NK-92 treated with Interleukin-12 subunit alpha and Interleukin-12 subunit beta, amount 100 ng/mL, for 24 hours (cell line): ENCODE measurements around the gene FITM2.
"Not testable (repeated sequence)": the region's sequence is repeated elsewhere in the genome, so short reads cannot be mapped to it uniquely, and the experiment has no call there.

Experiments
- DNase-seq: peaks from one replicate; lab custom pipeline; 2025; lab: John Stamatoyannopoulos, UW

Gene FITM2

GRCh38 chr20:44331201-44331600 lies 20.2 kb upstream of the FITM2 start:
- DNase-seq: no peak

- DNase-seq: no peak
Measured at GRCh38 chr20:44328428-44328827, 17.4 kb upstream of the FITM2 start.

GRCh38 chr20:44327748-44328147 lies 16.7 kb upstream of the FITM2 start:
- not testable (repeated sequence) for DNase-seq

- no peak for DNase-seq
Measured at GRCh38 chr20:44326391-44327159, 15.6 kb upstream of the FITM2 start.

- DNase-seq: no peak
Measured at GRCh38 chr20:44324343-44324742, 13.3 kb upstream of the FITM2 start.

GRCh38 chr20:44319839-44320422 lies 8.9 kb upstream of the FITM2 start:
- DNase-seq: no peak

- DNase-seq: no peak
Measured at GRCh38 chr20:44314870-44315269, 3.9 kb upstream of the FITM2 start.

- no peak for DNase-seq
Measured at GRCh38 chr20:44309763-44310663, 989 bp downstream of the FITM2 start.

- no peak for DNase-seq
Measured at GRCh38 chr20:44306927-44307326, 4.1 kb downstream of the FITM2 start.

GRCh38 chr20:44304383-44304782 lies 6.6 kb downstream of the FITM2 start:
- no peak for DNase-seq

GRCh38 chr20:44302736-44303135 lies 8.3 kb downstream of the FITM2 start:
- DNase-seq: no peak

GRCh38 chr20:44302026-44302669 lies 8.9 kb downstream of the FITM2 start:
- DNase-seq: no peak

GRCh38 chr20:44301285-44301684 lies 9.7 kb downstream of the FITM2 start:
- DNase-seq: no peak

GRCh38 chr20:44299011-44299535 lies 11.9 kb downstream of the FITM2 start:
- DNase-seq: not testable (repeated sequence)

GRCh38 chr20:44297721-44298120 lies 13.3 kb downstream of the FITM2 start:
- DNase-seq: no peak

- DNase-seq: no peak
Measured at GRCh38 chr20:44296011-44296410, 15.0 kb downstream of the FITM2 start.

- DNase-seq: no peak
Measured at GRCh38 chr20:44291754-44292153, 19.2 kb downstream of the FITM2 start.

GRCh38 chr20:44288252-44288651 lies 22.8 kb downstream of the FITM2 start:
- no peak for DNase-seq

- no peak for DNase-seq
Measured at GRCh38 chr20:44287272-44288097, 23.5 kb downstream of the FITM2 start.

- DNase-seq: no peak
Measured at GRCh38 chr20:44284032-44284431, 27.0 kb downstream of the FITM2 start.

GRCh38 chr20:44282192-44282591 lies 28.8 kb downstream of the FITM2 start:
- no peak for DNase-seq
